Islet of Langerhans (tissue), 1 donor: Measurements from ENCODE around the gene SLC22A17.
"Not testable (repeated sequence)": the region's sequence is repeated elsewhere in the genome, so short reads cannot be mapped to it uniquely, and the experiment has no call there.

ENCODE experiments used
- FAIRE-seq: peaks from one replicate; lab custom pipeline; 2011; peaks lifted over from hg19 to GRCh38; lab: Jason Lieb, UNC

SLC22A17 gene

DNA sequence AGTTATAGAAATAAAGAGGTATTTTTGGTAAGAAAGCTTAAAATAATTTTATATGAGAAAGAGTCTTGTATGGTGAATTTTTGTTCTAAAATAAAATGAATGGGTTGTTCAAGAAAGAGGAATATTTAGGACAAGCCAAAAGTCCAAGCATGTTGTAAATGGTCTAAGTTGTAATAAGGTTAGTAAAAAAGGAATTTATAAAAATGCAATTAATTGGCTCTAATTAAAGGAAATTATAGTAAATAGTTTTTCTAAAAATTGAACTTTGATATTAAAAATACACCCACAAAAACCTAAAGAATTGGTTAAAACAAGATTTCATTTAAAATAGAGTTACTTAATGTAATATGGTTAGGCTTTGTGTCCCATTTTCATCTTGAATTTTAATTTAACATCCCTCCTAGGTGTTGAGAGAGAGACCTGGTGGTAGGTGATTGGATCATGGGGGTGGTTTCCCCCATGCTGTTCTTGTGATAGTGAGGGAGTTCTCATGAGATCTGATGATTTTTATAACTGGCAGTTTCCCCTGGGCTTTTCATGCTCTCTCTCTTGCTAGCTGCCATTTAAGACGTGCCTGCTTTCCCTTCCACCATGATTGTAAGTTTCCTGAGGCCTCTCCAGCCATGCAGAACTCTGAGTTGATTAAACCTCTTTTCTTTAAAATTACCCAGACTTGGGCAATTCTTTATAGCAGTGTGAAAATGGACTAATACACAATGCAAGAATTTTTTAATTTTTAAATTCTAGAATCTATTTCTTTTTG, 13.0 kb downstream of the SLC22A17 start:
- FAIRE-seq: no peak

GRCh38 chr14:23335623-23336022, 17.1 kb downstream of the SLC22A17 start:
- FAIRE-seq: no peak

DNA sequence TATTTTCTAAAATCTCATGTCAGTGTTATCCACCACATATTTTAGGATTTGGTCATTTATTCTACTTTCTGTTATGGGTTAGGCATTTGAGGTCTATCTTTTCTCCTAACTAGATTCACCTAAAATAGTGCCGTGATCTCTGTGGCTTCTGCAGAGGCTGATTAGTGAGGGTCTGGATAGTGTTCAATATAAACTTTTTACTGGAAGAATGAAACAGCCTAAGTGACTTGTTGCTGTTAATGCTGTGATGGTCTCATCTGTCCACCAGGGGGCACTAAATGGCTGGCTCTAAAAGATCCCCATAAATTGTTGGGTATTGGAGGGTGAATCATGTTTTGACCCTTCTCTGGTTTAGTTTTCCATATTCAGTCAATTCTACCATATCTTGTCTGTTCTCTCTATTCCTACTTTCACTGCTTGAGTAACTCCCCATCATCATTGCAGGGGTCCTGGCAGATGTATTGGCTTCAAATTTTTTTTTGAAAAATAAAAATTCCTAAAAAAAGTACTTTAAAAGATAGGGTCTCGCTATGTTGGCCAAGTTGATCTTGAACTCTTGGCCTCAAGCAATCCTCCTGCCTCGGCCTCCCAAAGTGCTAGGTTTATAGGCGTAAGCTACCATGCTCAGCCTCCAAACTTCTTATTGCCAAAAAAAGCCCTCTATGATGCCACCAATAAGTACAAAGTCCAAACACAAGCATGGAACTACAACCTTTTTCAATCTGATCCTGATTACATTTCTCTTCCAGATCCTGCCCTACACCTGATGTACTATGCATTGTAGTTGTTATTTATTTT, 24.5 kb downstream of the SLC22A17 start:
- peak; percentile 41 for FAIRE-seq

GRCh38 chr14:23326491-23327332, 26.0 kb downstream of the SLC22A17 start:
- no peak for FAIRE-seq

DNA sequence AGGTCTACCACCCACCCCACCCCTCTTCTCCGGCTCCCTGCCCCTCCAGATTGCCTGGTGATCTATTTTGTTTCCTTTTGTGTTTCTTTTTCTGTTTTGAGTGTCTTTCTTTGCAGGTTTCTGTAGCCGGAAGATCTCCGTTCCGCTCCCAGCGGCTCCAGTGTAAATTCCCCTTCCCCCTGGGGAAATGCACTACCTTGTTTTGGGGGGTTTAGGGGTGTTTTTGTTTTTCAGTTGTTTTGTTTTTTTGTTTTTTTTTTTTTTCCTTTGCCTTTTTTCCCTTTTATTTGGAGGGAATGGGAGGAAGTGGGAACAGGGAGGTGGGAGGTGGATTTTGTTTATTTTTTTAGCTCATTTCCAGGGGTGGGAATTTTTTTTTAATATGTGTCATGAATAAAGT, 26.9 kb downstream of the SLC22A17 start:
- FAIRE-seq: not testable (repeated sequence)

- no peak for FAIRE-seq
Measured at GRCh38 chr14:23324993-23325392, 27.7 kb downstream of the SLC22A17 start.

GRCh38 chr14:23324455-23324846, 28.2 kb downstream of the SLC22A17 start:
- no peak for FAIRE-seq

- no peak for FAIRE-seq
Measured at GRCh38 chr14:23323838-23324454, 28.7 kb downstream of the SLC22A17 start.

- FAIRE-seq: no peak
Measured at GRCh38 chr14:23322568-23323517, 29.8 kb downstream of the SLC22A17 start.

- no peak for FAIRE-seq
Measured at GRCh38 chr14:23321572-23322547, 30.8 kb downstream of the SLC22A17 start.

- FAIRE-seq: peak; percentile 95
Measured at GRCh38 chr14:23320584-23321571, 31.8 kb downstream of the SLC22A17 start, which contains the start of gene PABPN1. TSS of gene PABPN1 (plus strand) at chr14:23321457. CDS start at chr14:23321470, 13 bp downstream.

DNA sequence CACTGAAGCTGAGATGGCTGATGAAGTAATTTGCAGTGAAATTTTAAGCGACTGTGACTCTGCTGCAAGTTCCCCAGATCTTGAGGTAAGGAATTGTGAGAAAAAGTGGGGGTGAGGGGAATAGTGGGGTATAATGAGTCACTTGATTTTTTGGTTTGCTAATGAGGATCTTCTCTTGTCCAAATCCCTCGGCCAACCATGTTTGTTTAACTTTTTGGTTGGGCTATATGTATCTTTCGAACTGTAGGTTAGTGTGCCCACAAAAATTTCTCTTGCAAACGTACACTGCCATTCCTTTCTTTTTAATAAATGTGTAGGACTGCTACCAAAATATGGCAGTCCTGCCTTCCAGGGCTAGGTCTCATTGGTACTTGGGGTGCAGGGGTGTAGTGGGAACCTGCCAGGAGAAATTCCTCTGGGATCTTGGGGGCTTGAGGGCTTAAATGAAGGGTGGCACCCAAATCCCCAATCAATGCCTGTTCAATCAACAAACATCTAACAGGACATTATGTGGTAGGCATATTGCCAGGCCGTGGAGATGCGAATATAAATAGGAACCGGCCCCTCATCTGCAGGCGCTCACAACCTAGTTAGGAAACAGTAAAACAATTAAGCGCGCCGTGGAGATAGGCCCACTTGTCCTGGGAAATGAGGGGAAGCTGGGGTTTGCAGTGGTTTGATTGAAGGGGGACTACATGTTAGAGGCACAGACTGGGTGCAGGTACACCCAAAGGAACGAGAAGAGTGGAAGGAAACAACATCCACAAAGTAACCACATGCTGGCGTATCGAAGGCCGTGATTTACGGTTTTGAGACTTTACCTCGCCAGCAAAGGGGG, 32.7 kb downstream of the SLC22A17 start:
- no peak for FAIRE-seq

GRCh38 chr14:23316300-23316699, 36.4 kb downstream of the SLC22A17 start:
- FAIRE-seq: no peak

GRCh38 chr14:23310546-23310945, 42.1 kb downstream of the SLC22A17 start:
- FAIRE-seq: no peak

DNA sequence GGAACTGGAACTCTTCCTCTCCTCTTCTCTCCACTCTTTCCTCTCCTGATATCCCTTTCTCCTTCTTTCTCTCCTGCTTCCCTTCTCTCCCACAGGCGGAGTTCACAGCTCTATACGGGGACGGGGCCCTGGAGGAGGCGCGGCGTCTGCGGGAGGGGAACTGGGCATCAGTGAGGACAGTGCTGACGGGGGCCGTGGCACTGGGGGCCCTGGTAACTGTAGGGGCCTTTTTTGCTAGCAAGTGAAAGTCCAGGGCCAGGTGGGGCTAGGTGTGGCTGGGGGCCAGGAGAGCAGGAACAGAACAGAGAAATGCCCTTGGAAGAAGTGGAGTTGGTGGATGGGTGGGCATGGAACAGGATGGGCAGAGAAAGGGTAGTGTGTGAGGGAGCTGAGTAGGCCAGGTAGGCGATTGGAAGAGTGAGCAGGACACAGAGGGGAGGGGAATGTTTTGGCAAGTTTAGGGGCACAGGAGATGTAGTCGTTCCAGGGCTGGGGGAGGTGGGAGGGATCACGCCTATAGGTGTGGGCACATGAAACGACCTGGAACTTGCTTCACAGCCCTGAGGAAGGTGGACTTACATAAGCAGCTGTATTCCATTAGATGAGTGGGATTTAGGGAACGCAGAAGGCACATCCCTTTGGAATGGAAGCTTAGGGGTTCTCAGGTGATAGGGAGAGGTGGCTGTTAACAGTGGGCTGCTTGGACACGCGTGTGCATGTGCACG, 43.8 kb downstream of the SLC22A17 start:
- FAIRE-seq: no peak
